ENCODE data around the gene SP140.

Gene SP140

GRCh38 chr2:230325316-230326243 is 100.0 kb downstream of the SP140 start:
- DNase-seq = no peak
- H3K36me3 ChIP-seq = no peaks in the 10 kb centered on the region
- no peaks in the 10 kb centered on the region for H3K9me3 ChIP-seq (ENCODE audit: severe bottlenecking)
- H3K4me3 ChIP-seq (ENCODE audit: low read depth, low read length) = no peak overlapping the region
- TF ChIP-seq CTCF (IDR thresholded peaks at IDR 0.05; ENCODE audit: low read depth, low read length) = no peak
- H3K27ac ChIP-seq = no peak overlapping the region
- peaks cover 53% of the 10 kb centered on the region for H3K27me3 ChIP-seq (ENCODE audit: insufficient read depth, low read depth, severe bottlenecking)

- H3K9me3 ChIP-seq (ENCODE audit: severe bottlenecking) = no peaks in the 10 kb centered on the region
- peaks cover 59% of the 10 kb centered on the region for H3K27me3 ChIP-seq (ENCODE audit: insufficient read depth, low read depth, severe bottlenecking)
- DNase-seq = no peak
- no peak within 1 kb of the TSS for H3K4me3 ChIP-seq (ENCODE audit: low read depth, low read length)
- no peaks in the 10 kb centered on the region for H3K36me3 ChIP-seq
- no peak within 1 kb of the TSS for H3K27ac ChIP-seq
- TF ChIP-seq CTCF (IDR thresholded peaks at IDR 0.05; ENCODE audit: low read depth, low read length) = no peak
Measured at GRCh38 chr2:230326453-230327417, 101.2 kb downstream of the SP140 start, which contains the start of gene SP140L. Gene SP140L (plus strand): TSS chr2:230327193. CDS start chr2:230327270, 77 bp downstream.

- DNase-seq = no peak
- H3K36me3 ChIP-seq = no peaks in the 10 kb centered on the region
- H3K27ac ChIP-seq = no peak overlapping the region
- no peaks in the 10 kb centered on the region for H3K9me3 ChIP-seq (ENCODE audit: severe bottlenecking)
- no peak overlapping the region for H3K4me3 ChIP-seq (ENCODE audit: low read depth, low read length)
- H3K27me3 ChIP-seq (ENCODE audit: insufficient read depth, low read depth, severe bottlenecking) = peaks cover 67% of the 10 kb centered on the region
- TF ChIP-seq CTCF (IDR thresholded peaks at IDR 0.05; ENCODE audit: low read depth, low read length) = no peak
Measured at GRCh38 chr2:230327418-230328154, 102.0 kb downstream of the SP140 start.

- H3K9me3 ChIP-seq (ENCODE audit: severe bottlenecking) = no peaks in the 10 kb centered on the region
- no peak for TF ChIP-seq CTCF (IDR thresholded peaks at IDR 0.05; ENCODE audit: low read depth, low read length)
- H3K27ac ChIP-seq = no peak overlapping the region
- peaks cover 67% of the 10 kb centered on the region for H3K27me3 ChIP-seq (ENCODE audit: insufficient read depth, low read depth, severe bottlenecking)
- H3K4me3 ChIP-seq (ENCODE audit: low read depth, low read length) = no peak overlapping the region
- H3K36me3 ChIP-seq = no peaks in the 10 kb centered on the region
- no peak for DNase-seq
Measured at GRCh38 chr2:230328155-230328458, 102.6 kb downstream of the SP140 start.

GRCh38 chr2:230329946-230330605 is 104.5 kb downstream of the SP140 start:
- TF ChIP-seq CTCF (IDR thresholded peaks at IDR 0.05; ENCODE audit: low read depth, low read length) = no peak
- no peak for DNase-seq
- peaks cover 70% of the 10 kb centered on the region for H3K27me3 ChIP-seq (ENCODE audit: insufficient read depth, low read depth, severe bottlenecking)
- H3K36me3 ChIP-seq = no peaks in the 10 kb centered on the region
- H3K9me3 ChIP-seq (ENCODE audit: severe bottlenecking) = no peaks in the 10 kb centered on the region
- no peak overlapping the region for H3K4me3 ChIP-seq (ENCODE audit: low read depth, low read length)
- H3K27ac ChIP-seq = no peak overlapping the region
